GM23248 (cell line): ENCODE measurements around the gene KLHDC3.

Experiments used
- EZH2 ChIP-seq: fragments of 200-600 bp; sonication (generic); IDR thresholded peaks from 2 replicates; pipeline ENCODE4 v1.6.1; 2018; ENCODE audit warnings: antibody characterized with exemption, mild to moderate bottlenecking; ENCODE audit not compliant: insufficient read depth, poor library complexity, severe bottlenecking
- EZH2phosphoT487 ChIP-seq: fragments of 200-600 bp; sonication (generic); IDR thresholded peaks from 2 replicates; pipeline ENCODE4 v1.6.1; 2018; ENCODE audit warnings: antibody characterized with exemption, moderate library complexity, mild to moderate bottlenecking, low read depth; ENCODE audit not compliant: insufficient read depth

- TF ChIP-seq EZH2 (no peak), EZH2phosphoT487 (no peak)
These were observed 46.8 kb upstream of the KLHDC3 start for GRCh38 chr6:42967228-42967627.
